Vagina (tissue), 2 donors: ENCODE measurements around the gene SAXO2. TPM values are rescaled to one million over a fixed set of nuclear protein-coding genes. Genes with fewer than 3 reads are reported as not detected.

ENCODE experiments used
- DNase-seq, 2 donors: peaks; one replicate each; pipeline ENCODE4 v3.0.0-alpha.2; 2017; ENCODE audit errors: extremely low spot score in 2 of 2
- H3K27ac ChIP-seq: fragments of 200-600 bp; sonication (generic); one replicate; pipeline ENCODE4 v1.5.1; 2019
- H3K27me3 ChIP-seq: fragments of 200-600 bp; sonication (generic); one replicate; pipeline ENCODE4 v1.5.1; 2019
- H3K36me3 ChIP-seq, 2 donors: fragments of 200-600 bp; sonication (generic); one replicate each; pipeline ENCODE4 v1.5.1; 2017 to 2019
- H3K4me1 ChIP-seq: fragments of 200-600 bp; sonication (generic); one replicate; pipeline ENCODE4 v1.5.1; 2019
- H3K4me3 ChIP-seq, 2 donors: fragments of 200-600 bp; sonication (generic); 1 replicate in 1 of 2; 2 replicates in 1 of 2; pipeline ENCODE4 v1.5.1; 2016 to 2019
- H3K9me3 ChIP-seq: fragments of 200-600 bp; sonication (generic); one replicate; pipeline ENCODE4 v1.5.1; 2019
- CTCF ChIP-seq, 3 experiments: fragments of 450-650 bp in 2 of 3; fragments of 200-600 bp in 1 of 3; sonication (generic) in 1 of 3; IDR thresholded peaks; one replicate each; pipeline ENCODE4 v1.5.1; 2017 to 2019; ENCODE audit warnings: antibody characterized with exemption in 3 of 3, mild to moderate bottlenecking in 2 of 3, moderate library complexity in 2 of 3
- POLR2A ChIP-seq, 2 donors: fragments of 450-650 bp; IDR thresholded peaks; one replicate each; pipeline ENCODE4 v1.6.1; 2017; ENCODE audit warnings: antibody characterized with exemption in 2 of 2, mild to moderate bottlenecking in 2 of 2, moderate library complexity in 2 of 2
- POLR2AphosphoS5 ChIP-seq, 2 donors: sonication (generic); formaldehyde crosslinking; IDR thresholded peaks; one replicate each; pipeline ENCODE4 v1.9.0; 2017; ENCODE audit warnings: antibody characterized with exemption in 2 of 2, mild to moderate bottlenecking in 2 of 2, low read depth in 1 of 2; ENCODE audit not compliant: insufficient read depth in 1 of 2
- intact Hi-C: fragments of 100-400 bp; cut with DNase I; formaldehyde crosslinking; loops from one replicate; pipeline ENCODE4 v1.15.1; 2023
- total RNA-seq: library from RNA; depleted of rRNA; stranded (reverse); fragments of >200 nt; gene quantifications from one replicate; pipeline ENCODE4 v1.2.3, GENCODE V29; 2016

The SAXO2 gene
- total RNA-seq, 1 donor from 2014 or later = not detected

GRCh38 chr15:82300883-82301282 is 38.3 kb downstream of the SAXO2 start:
- H3K27me3 ChIP-seq = no peaks in the 10 kb centered on the region
- no peak for DNase-seq
- H3K4me1 ChIP-seq = no peaks in the 10 kb centered on the region
- no peak for TF ChIP-seq POLR2A (IDR thresholded peaks at IDR 0.05)
- no peak for TF ChIP-seq CTCF (IDR thresholded peaks at IDR 0.05)
- no peak for TF ChIP-seq POLR2AphosphoS5 (IDR thresholded peaks at IDR 0.05; ENCODE audit: insufficient read depth in 1 of 2, low read depth in 1 of 2)
- H3K4me3 ChIP-seq = no peak overlapping the region
- intact Hi-C loops = no loop called here
- H3K36me3 ChIP-seq = no peaks in the 10 kb centered on the region
- no peaks in the 10 kb centered on the region for H3K9me3 ChIP-seq
- H3K27ac ChIP-seq = no peak overlapping the region

DNA sequence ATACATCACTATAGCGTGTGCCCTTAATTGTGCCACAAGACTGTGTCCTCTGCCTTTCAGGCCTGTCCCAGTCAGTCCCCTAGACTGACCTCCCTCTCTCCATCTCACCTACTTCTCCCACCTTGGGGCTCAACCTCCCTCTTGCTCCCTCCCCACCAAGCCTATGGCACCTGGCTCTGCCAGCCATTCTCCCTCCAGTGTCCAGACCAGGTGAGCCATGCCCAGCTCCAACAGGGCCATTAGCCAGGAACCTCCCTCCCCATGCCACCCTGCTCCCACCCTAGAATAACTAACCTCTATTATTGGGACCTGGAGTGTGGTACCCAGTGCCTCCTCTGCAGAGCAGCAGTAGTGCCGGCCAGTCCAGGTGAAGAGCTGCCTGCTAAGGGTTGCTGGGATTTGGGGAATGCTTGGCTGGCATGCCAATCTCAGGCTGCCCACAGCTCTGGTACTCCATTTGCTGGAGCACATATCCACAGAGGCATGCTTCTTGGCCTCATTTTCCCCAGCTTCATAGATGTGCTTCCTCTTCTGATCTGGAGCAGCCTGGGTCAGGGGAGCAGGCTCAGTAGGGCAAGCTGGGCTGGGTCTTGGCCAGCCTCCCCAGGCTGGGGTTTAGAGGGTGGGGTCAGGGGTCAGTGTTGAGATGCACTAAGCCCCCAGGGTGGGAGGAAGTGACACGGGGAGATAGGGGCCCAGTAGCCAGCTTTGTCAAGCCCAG is 38.8 kb downstream of the SAXO2 start:
- Histone ChIP-seq H3K4me1 (no peaks in the 10 kb centered on the region), H3K27me3 (no peaks in the 10 kb centered on the region), H3K36me3 (no peaks in the 10 kb centered on the region), H3K27ac (no peak overlapping the region), H3K4me3 (no peak overlapping the region), H3K9me3 (no peaks in the 10 kb centered on the region)
- TF ChIP-seq CTCF (IDR thresholded peaks at IDR 0.05) (no peak), POLR2A (IDR thresholded peaks at IDR 0.05) (no peak), POLR2AphosphoS5 (IDR thresholded peaks at IDR 0.05; ENCODE audit: insufficient read depth in 1 of 2, low read depth in 1 of 2) (no peak)
- DNase-seq = no peak
- intact Hi-C loops = no loop called here

GRCh38 chr15:82303956-82304777 is 41.5 kb downstream of the SAXO2 start:
- H3K9me3 ChIP-seq = no peaks in the 10 kb centered on the region
- H3K27ac ChIP-seq = no peak overlapping the region
- TF ChIP-seq POLR2AphosphoS5 (IDR thresholded peaks at IDR 0.05; ENCODE audit: insufficient read depth in 1 of 2, low read depth in 1 of 2) (no peak), CTCF (IDR thresholded peaks at IDR 0.05) (no peak), POLR2A (IDR thresholded peaks at IDR 0.05) (no peak)
- no peaks in the 10 kb centered on the region for H3K27me3 ChIP-seq
- intact Hi-C loops = no loop called here
- H3K4me1 ChIP-seq = no peaks in the 10 kb centered on the region
- DNase-seq = no peak
- no peaks in the 10 kb centered on the region for H3K36me3 ChIP-seq
- H3K4me3 ChIP-seq = no peak overlapping the region

DNA sequence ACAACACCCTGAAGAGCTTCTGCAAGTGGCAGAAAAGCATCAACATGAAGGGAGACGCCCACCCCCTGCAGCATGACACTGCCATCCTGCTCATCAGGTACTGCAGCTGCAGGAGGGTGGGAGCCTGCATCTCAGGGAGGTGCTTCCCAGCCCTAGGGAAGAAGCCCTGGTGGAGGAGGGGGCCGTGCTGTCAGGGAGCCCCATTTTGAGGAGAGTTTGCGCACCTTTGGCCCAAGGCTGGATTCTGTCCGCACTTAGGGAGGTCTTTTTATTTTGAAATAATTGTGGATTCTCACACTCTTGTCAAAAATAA is 42.1 kb downstream of the SAXO2 start:
- intact Hi-C loops = no loop called here
- DNase-seq = no peak
- TF ChIP-seq POLR2AphosphoS5 (IDR thresholded peaks at IDR 0.05; ENCODE audit: insufficient read depth in 1 of 2, low read depth in 1 of 2) = no peak
- TF ChIP-seq CTCF (IDR thresholded peaks at IDR 0.05) = no peak
- no peak for TF ChIP-seq POLR2A (IDR thresholded peaks at IDR 0.05)

GRCh38 chr15:82305621-82306048 is 43.0 kb downstream of the SAXO2 start:
- Histone ChIP-seq H3K9me3 (no peaks in the 10 kb centered on the region), H3K27me3 (no peaks in the 10 kb centered on the region), H3K27ac (no peak overlapping the region), H3K4me1 (no peaks in the 10 kb centered on the region), H3K36me3 (no peaks in the 10 kb centered on the region), H3K4me3 (no peak overlapping the region)
- TF ChIP-seq POLR2AphosphoS5 (IDR thresholded peaks at IDR 0.05; ENCODE audit: insufficient read depth in 1 of 2, low read depth in 1 of 2) (no peak), POLR2A (IDR thresholded peaks at IDR 0.05) (no peak), CTCF (IDR thresholded peaks at IDR 0.05) (no peak)
- DNase-seq = peak in 1 of 2 donors; percentile 83
- intact Hi-C loops = no loop called here

More for the DNA sequence above, 42.1 kb downstream of the SAXO2 start:
- Histone ChIP-seq H3K4me3 (no peak overlapping the region), H3K36me3 (no peaks in the 10 kb centered on the region), H3K27ac (no peak overlapping the region), H3K27me3 (no peaks in the 10 kb centered on the region), H3K9me3 (no peaks in the 10 kb centered on the region), H3K4me1 (no peaks in the 10 kb centered on the region)
